ENCODE data around the gene RSU1. TPM values are rescaled to one million over a fixed set of nuclear protein-coding genes. Genes with fewer than 3 reads are reported as not detected.

The RSU1 gene
- total RNA-seq, 1 donor from 2014 or later, result 37.3 TPM

- no peak for TF ChIP-seq CTCF (conservative IDR thresholded peaks at IDR 0.05)
- Mint-ChIP-seq H3K4me3 (no peak overlapping the region), H3K36me3 (peaks cover 4% of the 10 kb centered on the region), H3K4me1 (ENCODE audit: unreplicated experiment) (peaks cover 3% of the 10 kb centered on the region), H3K27ac (no peak overlapping the region), H3K27me3 (no peaks in the 10 kb centered on the region), H3K9me3 (no peaks in the 10 kb centered on the region)
- no peak for DNase-seq (ENCODE audit: extremely low spot score, unreplicated experiment)
Measured at GRCh38 chr10:16644146-16644545, 173.1 kb downstream of the RSU1 start.

GRCh38 chr10:16643502-16643901 is 173.7 kb downstream of the RSU1 start:
- TF ChIP-seq CTCF (conservative IDR thresholded peaks at IDR 0.05), result no peak
- no peaks in the 10 kb centered on the region for H3K9me3 Mint-ChIP-seq
- DNase-seq (ENCODE audit: extremely low spot score, unreplicated experiment), result no peak
- peaks cover 4% of the 10 kb centered on the region for H3K36me3 Mint-ChIP-seq
- no peaks in the 10 kb centered on the region for H3K27me3 Mint-ChIP-seq
- no peak overlapping the region for H3K4me3 Mint-ChIP-seq
- H3K4me1 Mint-ChIP-seq (ENCODE audit: unreplicated experiment), result peaks cover 3% of the 10 kb centered on the region
- H3K27ac Mint-ChIP-seq, result no peak overlapping the region

- TF ChIP-seq CTCF (conservative IDR thresholded peaks at IDR 0.05), result no peak
- Mint-ChIP-seq H3K27ac (no peak overlapping the region), H3K4me3 (no peak overlapping the region), H3K36me3 (no peaks in the 10 kb centered on the region), H3K4me1 (ENCODE audit: unreplicated experiment) (no peaks in the 10 kb centered on the region), H3K27me3 (no peaks in the 10 kb centered on the region), H3K9me3 (no peaks in the 10 kb centered on the region)
- no peak for DNase-seq (ENCODE audit: extremely low spot score, unreplicated experiment)
Measured at GRCh38 chr10:16640153-16640552, 177.1 kb downstream of the RSU1 start.

GRCh38 chr10:16639471-16639870 is 177.8 kb downstream of the RSU1 start:
- no peaks in the 10 kb centered on the region for H3K36me3 Mint-ChIP-seq

GRCh38 chr10:16632996-16633395 is 184.2 kb downstream of the RSU1 start:
- H3K4me1 Mint-ChIP-seq (ENCODE audit: unreplicated experiment), result no peaks in the 10 kb centered on the region
- no peak overlapping the region for H3K27ac Mint-ChIP-seq
- H3K36me3 Mint-ChIP-seq, result no peaks in the 10 kb centered on the region
- no peak overlapping the region for H3K4me3 Mint-ChIP-seq
- H3K9me3 Mint-ChIP-seq, result no peaks in the 10 kb centered on the region
- DNase-seq (ENCODE audit: extremely low spot score, unreplicated experiment), result no peak
- H3K27me3 Mint-ChIP-seq, result no peaks in the 10 kb centered on the region
- TF ChIP-seq CTCF (conservative IDR thresholded peaks at IDR 0.05), result no peak

More at GRCh38 chr10:16639471-16639870, 177.8 kb downstream of the RSU1 start:
- TF ChIP-seq CTCF (conservative IDR thresholded peaks at IDR 0.05), result no peak
- DNase-seq (ENCODE audit: extremely low spot score, unreplicated experiment), result no peak
- H3K9me3 Mint-ChIP-seq, result no peaks in the 10 kb centered on the region
- H3K4me3 Mint-ChIP-seq, result no peak overlapping the region
- no peaks in the 10 kb centered on the region for H3K27me3 Mint-ChIP-seq
- no peaks in the 10 kb centered on the region for H3K4me1 Mint-ChIP-seq (ENCODE audit: unreplicated experiment)
- H3K27ac Mint-ChIP-seq, result no peak overlapping the region

GRCh38 chr10:16626697-16627096 is 190.5 kb downstream of the RSU1 start:
- Mint-ChIP-seq H3K9me3 (no peaks in the 10 kb centered on the region), H3K27me3 (no peaks in the 10 kb centered on the region), H3K4me3 (no peak overlapping the region), H3K36me3 (no peaks in the 10 kb centered on the region), H3K27ac (no peak overlapping the region), H3K4me1 (ENCODE audit: unreplicated experiment) (no peaks in the 10 kb centered on the region)
- DNase-seq (ENCODE audit: extremely low spot score, unreplicated experiment), result no peak
- no peak for TF ChIP-seq CTCF (conservative IDR thresholded peaks at IDR 0.05)
